NOMO-1 treated with dmso at 0.1 percent for 144 hours (cell line): Measurements from ENCODE around the gene RPL6.
"Not testable (repeated sequence)": the region's sequence is repeated elsewhere in the genome, so short reads cannot be mapped to it uniquely, and the experiment has no call there.

Source experiments
- DNase-seq: peaks from one replicate; lab custom pipeline; 2025; ENCODE audit not compliant: unreplicated experiment; lab: John Stamatoyannopoulos, UW

Gene RPL6

DNA sequence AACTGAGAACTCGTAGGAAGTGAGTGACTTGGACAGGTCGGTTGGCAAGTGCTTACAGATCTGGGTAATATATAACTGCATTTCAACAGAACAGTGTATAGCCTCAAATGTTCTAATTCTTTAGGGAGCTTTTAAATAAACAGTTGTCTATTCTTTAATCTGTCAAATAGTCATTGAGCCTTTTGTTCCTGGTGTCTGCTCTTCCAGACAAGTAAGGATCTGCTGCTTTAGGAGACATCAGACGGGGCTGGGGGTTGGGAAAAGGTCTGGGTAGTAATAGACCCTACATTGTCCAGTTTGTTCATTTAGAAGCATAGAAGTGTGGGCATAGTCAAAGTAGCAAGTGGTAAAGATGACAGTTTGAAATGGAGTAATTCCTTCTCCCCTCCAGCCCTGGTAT, 11.3 kb upstream of the RPL6 start:
- DNase-seq: no peak

- no peak for DNase-seq
Measured at GRCh38 chr12:112419297-112420133, 10.1 kb upstream of the RPL6 start.

DNA sequence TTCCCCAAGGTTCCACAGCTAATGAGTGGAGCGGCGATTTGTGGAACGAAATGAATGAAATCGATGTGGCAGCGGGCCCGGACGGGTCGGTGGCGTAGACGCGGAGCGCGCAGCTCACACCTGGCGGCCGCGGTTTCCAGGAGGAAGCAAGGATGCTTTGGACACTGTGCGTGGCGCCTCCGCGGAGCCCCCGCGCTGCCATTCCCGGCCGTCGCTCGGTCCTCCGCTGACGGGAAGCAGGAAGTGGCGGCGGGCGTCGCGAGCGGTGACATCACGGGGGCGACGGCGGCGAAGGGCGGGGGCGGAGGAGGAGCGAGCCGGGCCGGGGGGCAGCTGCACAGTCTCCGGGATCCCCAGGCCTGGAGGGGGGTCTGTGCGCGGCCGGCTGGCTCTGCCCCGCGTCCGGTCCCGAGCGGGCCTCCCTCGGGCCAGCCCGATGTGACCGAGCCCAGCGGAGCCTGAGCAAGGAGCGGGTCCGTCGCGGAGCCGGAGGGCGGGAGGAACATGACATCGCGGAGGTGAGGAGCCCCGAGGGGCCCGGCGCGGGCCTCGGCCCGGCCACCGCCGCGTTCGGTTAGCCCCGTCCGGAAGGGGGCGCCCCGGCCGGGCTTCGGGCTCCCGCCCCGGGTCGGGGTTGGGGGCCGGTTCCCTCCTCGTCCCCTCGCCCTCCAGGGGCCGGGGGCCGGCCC, 9.3 kb upstream of the RPL6 start, which contains the start of gene PTPN11:
Gene PTPN11, plus strand, starts transcription at position 340 of the 689 bp plus-strand sequence. Its CDS starts 165 bp downstream, at position 505.
- DNase-seq: peak; percentile 71

DNA sequence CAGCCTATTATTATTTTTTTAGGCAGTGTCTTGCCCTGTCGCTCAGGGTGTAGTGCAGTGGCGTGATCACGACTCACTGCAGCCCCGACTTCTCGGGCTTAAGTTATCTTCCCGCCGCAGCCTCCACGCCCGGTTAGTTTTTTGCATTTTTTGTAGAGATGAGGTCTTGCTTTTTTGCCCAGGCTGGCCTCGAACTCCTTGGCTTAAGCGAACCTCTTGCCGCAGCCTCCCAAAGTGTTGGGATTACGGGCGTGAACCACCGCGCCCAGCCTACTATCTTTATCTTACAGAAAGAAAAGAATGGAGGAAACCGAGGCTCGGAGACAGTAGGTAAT, 8.8 kb upstream of the RPL6 start:
- DNase-seq: no peak

- not testable (repeated sequence) for DNase-seq
Measured at GRCh38 chr12:112415457-112415856, 6.1 kb upstream of the RPL6 start.

DNA sequence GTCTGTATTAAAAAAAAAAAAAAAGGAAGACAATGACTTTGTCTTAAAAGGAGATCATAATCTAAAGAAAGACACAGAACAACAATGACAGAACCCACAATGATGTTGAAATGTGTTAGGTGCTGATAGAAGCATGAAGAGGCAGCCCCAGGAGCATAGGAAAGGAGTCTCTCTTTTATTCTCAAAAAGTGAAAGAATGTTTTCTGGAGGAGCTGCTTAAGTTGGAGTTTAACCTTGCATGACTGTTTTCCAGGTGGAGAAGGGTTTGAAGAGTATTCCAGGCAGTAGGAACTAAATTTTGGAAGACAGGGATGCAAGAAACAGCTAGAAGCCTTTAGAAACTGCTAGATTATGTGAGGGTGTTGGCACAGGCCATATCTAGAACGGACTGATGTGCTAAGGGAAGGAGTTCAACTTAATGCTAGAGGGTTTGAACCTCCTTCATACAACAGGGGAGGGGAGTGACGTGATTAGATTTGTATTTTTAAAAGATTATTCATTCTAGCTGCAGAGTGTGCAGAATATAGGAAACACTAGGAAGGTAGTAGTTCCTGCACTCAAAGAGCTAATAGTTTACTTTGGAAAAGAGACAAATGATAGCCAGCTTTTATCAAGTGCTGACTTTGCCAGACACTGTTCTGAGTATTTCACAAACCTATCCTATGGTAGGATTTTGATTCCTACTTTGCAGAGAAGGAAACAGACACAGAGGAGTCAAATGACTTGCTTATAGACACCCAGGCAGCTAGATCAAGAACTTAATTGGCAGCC, 4.6 kb upstream of the RPL6 start:
- DNase-seq: no peak

- no peak for DNase-seq
Measured at GRCh38 chr12:112409906-112410244, 470 bp upstream of the RPL6 start.

DNA sequence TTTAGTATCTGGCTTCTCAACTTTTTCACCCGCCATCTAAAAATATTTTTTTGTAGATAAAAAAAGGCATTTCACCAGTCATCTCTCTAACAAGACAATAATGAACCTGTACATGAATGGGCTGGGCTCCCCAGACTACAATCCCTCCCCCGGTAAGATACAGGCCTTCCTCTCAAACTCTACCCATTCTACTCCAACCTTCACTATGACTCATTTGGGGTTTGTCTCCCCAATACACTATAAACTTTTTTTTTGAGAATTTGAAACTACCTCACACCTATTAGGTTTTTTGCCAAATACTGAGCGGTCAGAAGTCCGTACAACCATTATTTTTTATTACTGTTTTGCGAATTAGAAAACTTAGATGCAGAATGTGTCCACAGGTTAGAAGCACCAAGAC, 784 bp downstream of the RPL6 start:
- DNase-seq: no peak

DNA sequence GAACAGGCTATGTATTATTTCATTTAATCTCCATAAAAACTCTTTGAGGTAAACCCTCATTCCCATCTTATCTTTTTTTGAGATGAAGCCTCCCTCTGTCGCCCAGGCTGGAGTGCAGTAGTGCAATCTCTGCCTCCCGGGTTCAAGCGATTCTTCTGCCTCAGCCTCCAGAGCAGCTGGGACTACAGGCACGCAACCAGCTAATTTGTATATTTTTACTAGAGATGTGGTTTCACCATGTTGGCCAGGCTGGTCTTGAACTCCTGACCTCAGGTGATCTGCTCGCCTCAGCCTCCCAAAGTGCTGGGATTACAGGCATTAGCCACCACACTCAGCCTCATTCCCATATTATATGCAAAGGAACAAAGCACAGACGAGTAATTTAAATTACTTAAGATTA, 1.7 kb downstream of the RPL6 start:
- DNase-seq: not testable (repeated sequence)

- no peak for DNase-seq
Measured at GRCh38 chr12:112406519-112407488, 2.6 kb downstream of the RPL6 start.

GRCh38 chr12:112401903-112402498, 7.4 kb downstream of the RPL6 start:
- DNase-seq: no peak

DNA sequence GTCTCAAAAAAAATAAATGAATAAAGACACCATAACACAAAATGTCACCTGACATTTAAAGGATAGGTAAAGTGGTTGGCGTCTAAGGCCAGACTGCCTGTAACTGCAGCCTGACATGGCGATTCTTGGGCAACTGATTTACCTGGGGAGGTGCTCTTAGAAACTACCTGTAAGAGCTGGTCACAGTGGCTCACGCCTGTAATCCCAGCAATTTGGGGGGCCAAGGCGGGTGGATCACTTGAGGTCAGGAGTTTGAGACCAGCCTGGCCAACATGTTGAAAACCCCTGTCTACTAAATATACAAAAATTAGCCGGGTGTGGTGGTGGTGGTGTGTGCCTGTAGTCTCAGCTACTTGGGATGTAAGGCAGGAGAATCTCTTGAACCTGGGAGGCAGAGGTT, 8.4 kb downstream of the RPL6 start:
- DNase-seq: no peak

DNA sequence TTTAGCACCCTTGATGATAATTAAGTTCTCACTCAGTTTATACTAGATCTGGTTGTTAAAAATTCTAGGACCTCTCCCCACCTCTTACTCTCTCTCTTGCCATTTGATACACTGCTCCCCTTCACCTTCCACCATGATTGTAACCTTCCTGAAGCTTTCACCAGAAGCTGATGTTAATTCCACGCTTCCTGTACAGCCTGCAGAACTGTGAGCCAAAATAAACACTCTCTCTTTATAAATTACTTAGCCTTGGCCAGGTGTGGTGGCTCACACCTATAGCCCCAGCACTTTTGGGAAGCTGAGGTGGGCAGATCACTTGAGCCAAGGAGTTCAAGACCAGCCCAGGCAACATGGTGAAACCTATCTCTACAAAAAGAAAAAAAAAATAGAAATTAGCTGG, 16.1 kb downstream of the RPL6 start:
- DNase-seq: no peak

- not testable (repeated sequence) for DNase-seq
Measured at GRCh38 chr12:112389922-112390654, 19.3 kb downstream of the RPL6 start.

- no peak for DNase-seq
Measured at GRCh38 chr12:112389228-112389627, 20.2 kb downstream of the RPL6 start.

GRCh38 chr12:112386726-112387125, 22.7 kb downstream of the RPL6 start:
- DNase-seq: peak; percentile 53

DNA sequence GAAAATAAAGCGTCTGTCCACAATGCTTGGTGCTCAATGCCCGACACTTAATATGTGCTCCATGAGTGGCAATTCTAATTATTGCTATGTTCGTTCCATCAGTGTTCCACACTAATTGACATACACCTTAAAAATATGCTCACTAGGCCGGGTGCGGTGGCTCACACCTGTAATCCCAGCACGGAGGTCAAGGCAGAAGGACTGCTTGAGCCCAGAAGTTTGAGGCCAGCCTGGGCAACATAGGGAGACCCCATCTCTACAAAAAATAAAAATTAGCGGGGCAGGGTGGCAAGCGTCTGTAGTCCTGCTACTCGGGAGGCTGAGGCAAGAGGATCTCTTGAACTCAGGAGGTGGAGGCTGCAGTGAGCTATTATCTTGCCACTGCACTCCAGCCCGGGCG, 26.5 kb downstream of the RPL6 start:
- DNase-seq: no peak

GRCh38 chr12:112381883-112382796, 27.3 kb downstream of the RPL6 start, which contains the start of gene HECTD4:
HECTD4 (minus strand) TSS chr12:112382431; CDS start chr12:112382128, 303 bp downstream.
- peak; percentile 81 for DNase-seq
